Stimulated activated CD8-positive, alpha-beta memory T cell treated with anti-CD3 and anti-CD28 coated beads, Interleukin-15, amount 100 ng/mL, for 24 hours (primary cell): ENCODE measurements around the gene KRTCAP2.
A peak's percentile ranks its signal among the peaks of the same experiment; 100 is the strongest.

Source experiments
- DNase-seq: peaks from one replicate; pipeline ENCODE4 v3.0.0-alpha.2; 2020; ENCODE audit warnings: low read depth

KRTCAP2 gene

DNA sequence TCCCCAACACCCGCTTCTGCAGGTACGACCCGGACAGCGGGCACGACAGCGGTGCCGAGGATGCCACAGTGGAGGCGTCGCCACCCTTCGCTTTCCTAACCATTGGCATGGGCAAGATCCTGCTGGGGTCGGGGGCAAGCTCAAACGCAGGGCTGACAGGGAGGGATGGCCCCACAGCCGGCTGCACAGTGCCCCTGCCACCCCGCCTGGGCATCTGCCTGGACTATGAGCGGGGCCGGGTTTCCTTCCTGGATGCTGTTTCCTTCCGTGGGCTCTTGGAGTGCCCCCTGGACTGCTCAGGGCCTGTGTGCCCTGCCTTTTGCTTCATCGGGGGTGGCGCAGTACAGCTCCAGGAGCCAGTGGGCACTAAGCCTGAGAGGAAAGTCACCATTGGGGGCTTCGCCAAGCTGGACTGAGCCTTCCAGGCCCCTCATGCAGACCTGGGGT is 10.7 kb upstream of the KRTCAP2 start:
- DNase-seq = no peak

DNA sequence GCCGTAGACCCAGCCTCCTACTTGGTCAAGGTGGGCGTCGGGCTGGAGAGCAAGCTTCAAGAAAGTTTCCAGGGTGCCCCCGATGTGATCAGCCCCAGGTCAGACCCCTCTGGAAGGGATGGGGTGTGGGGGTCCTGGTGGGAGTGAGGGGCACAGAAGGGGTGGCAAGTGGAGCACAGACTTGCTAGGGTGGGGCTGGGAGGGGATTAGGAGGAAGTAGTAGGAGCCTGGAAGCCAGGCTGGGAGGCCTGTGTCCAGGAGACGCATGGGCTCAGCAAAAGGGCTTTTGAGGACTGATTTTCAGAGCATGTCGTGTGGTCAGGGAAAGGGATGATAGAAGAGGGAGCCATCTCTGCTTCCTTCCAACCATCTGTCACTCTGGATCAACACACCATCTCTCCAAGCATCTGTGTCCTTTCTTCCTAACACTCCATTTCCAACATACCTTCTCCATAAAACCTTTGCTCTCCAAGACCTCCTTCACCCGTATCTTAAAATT is 9.0 kb upstream of the KRTCAP2 start:
- no peak for DNase-seq

DNA sequence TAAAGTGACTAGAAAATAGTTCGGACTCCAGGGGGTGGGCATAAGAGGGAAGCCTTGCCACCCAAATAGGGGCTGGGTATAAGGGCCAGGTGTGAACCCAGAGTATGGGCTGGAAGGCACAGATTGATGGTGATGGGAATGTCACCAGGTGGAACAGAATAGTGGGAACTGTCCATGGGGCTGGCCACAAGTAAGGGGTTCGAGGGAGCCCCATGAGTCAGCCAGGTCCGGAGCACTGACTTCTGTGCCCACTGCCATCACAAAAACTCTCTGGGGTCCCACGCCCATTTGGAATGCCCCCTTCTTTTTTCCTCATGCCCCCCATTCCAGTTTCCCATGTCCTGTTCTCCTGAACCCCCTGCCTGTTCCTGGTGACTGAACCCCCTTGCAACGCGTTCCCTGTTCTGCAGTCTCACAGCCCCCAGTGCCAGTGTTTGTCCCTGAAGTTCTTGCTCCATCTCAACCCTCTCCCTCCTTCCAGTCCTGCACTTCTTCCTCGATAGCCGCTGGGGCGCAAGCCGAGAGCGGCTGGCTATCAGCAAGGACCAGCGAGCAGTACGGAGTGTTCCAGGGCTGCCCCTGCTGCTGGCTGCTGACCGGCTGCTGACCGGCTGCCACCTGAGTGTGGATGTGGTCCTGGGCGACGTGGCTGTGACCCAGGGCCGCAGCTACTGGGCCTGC is 8.4 kb upstream of the KRTCAP2 start:
- DNase-seq = no peak

DNA sequence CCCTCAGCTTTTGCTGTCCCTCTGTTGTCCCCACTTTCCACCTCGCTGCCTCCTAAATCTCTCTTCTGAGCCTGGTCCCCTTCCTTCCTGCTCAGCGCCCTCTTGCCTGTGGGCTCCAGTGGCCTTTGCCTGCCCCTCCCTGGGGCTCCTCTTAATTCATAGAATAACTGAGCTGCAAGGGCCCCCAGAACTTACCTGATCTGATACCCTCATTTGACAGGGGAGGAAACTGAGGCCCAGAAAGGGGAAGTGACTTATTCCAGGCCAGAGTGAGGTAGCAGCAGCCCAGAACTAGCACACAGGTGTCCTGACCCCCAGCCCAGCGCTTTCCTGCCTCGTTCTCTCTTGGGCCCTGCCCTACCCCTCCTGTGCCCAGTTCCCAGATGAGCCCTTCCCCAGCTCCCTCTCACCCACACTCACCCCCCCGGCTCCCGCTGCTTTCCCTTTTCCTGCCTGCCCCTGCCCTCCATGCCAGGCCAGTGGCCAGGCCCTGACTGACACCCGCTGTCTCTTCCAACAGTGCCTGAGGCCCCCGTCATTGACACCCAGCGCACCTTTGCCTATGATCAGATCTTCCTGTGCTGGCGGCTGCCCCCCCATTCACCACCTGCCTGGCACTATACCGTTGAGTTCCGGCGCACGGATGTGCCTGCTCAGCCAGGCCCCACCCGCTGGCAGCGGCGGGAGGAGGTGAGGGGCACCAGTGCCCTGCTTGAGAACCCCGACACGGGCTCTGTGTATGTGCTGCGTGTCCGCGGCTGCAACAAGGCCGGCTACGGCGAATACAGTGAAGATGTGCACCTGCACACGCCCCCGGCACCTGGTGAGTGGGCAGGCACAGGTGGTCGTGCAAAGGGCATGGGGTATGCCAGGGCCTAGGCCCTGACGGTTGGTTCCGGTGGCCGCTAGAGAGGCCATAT is 6.3 kb upstream of the KRTCAP2 start:
- no peak for DNase-seq

DNA sequence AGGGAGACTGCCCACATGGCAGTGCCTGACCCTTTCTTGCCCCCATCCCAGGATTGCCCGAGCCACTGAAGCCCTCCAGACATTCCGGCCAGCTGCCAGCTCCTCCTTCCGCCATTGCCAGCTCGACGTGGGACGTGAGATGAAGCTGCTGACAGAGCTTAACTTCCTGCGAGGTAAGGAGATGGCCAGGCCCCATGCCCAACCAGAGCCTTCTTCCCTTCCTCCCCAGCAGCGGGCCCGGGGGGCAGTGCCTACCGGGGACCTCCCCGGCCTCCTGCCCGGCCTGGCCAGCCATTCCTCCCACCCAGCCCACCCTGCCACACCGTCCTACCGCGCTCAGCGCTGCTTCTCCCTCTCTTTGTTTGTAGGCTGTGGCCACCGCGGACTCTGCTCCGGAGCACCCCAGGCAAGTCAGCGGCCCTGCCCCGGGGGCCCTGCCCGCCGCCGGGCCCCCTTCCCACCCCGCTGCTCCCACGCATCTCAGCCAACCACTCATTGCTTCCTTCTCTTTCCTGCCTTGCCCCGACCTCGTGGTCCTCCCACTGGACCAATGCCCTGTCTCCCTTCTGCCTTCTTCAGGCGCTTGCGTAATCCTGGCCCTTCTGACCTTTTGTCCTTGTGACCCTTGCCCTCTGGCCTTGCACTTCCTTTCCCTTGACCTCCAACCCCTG is 5.5 kb upstream of the KRTCAP2 start:
- DNase-seq = no peak

DNA sequence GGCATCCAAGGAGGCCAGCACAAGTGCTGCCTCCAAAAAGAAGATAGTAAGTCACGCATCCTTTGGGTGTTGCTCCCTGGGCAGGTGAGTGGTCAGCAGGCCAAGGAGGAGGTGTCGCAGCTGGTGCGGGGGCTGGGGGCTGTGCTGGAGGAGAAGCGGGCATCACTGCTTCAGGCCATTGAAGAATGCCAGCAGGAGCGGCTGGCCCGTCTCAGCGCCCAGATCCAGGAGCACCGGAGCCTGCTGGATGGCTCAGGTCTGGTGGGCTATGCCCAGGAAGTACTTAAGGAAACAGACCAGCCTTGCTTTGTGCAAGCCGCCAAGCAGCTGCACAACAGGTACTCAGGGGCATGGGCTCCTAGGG is 4.8 kb upstream of the KRTCAP2 start:
- DNase-seq = no peak

DNA sequence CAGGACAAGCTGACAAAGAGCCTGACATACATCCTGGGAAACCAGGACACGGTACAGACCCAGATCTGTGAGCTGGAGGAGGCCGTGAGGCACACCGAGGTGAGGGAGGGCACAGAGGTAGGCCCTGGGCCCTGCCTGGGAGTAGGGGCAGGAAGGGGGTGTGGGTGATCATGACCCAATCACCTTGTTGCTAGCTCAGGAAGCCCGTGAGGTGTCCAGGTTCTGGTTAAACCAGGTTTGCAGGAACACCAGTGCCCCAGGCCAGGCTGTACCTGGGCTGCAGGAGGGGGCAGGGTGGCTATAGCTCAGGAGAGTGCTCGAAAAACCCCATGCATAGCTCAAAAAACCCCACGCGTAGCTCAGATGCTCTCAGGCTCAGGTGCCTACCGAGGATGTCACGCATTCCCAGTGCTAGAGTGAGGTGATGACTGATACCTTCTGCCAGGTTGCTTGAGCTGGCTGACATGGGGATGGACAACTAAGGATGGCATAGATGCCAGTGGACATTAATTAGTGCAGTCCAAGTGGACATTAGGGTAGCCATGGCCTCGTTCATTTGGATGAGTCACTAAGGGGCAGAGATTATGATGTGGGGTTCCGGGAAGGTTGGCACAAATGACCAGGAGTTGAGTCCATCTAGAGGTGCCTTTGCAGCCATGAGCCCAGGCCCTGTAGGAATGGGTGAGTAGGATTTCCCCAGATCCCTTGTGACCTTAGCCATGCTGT is 4.3 kb upstream of the KRTCAP2 start:
- DNase-seq = no peak

DNA sequence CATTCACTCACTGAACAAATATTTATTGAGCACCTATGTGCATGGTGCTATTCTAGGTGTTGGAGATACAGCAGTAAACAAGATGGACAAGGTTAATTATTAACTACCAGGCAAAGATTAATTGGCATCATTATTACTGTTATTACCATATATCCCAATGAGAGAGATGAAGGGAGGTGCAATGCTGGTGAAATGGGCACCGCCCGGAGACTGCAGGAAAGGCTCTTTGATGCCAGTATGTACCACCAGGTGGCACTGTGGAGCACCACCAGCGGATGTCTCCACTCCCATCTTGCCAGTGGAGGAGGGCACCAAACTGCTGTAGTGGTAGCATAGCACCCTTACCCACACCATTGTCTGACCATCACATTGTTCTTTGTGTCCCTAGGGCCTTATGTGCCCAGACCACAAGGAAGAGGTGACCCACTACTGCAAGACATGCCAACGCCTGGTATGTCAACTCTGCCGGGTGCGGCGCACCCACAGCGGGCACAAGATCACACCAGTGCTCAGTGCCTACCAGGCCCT is 3.5 kb upstream of the KRTCAP2 start:
- DNase-seq = peak; percentile 73

DNA sequence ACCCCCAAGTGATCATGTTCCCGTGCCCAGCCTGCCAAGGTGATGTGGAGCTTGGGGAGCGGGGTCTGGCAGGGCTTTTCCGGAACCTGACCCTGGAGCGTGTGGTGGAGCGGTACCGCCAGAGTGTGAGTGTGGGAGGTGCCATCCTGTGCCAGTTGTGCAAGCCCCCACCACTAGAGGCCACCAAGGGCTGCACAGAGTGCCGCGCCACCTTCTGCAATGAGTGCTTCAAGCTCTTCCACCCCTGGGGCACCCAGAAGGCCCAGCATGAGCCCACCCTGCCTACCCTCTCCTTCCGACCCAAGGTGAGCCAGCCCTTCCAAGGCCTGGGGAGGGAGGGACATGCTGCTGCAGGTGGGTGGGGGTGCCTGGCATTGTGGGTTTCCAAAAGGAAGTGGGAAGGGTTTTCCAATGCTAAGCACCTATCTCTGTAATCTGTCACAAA is 2.8 kb upstream of the KRTCAP2 start:
- DNase-seq = no peak

DNA sequence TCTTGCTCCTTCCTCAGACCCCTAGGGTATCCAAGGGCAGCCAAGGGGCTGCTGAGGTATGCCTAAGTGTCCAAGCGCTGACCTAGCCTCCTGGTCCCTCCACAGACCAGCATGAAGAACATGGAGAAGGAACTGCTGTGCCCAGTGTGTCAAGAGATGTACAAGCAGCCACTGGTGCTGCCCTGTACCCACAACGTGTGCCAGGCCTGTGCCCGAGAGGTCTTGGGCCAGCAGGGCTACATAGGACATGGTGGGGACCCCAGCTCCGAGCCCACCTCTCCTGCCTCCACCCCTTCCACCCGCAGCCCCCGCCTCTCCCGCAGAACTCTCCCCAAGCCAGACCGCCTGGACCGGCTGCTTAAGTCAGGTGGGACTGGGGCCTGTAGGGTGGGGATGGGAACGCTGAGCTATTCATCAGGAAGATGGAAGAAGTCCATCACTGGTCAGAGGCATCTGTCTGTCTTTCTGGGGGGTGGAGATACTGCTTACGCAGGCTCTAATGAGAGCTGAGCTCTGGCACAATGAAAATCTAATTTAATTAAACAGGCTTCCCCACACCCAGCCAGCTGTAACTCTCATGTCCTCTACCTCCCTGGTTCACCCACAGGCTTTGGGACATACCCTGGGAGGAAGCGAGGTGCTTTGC is 2.3 kb upstream of the KRTCAP2 start:
- DNase-seq = no peak

DNA sequence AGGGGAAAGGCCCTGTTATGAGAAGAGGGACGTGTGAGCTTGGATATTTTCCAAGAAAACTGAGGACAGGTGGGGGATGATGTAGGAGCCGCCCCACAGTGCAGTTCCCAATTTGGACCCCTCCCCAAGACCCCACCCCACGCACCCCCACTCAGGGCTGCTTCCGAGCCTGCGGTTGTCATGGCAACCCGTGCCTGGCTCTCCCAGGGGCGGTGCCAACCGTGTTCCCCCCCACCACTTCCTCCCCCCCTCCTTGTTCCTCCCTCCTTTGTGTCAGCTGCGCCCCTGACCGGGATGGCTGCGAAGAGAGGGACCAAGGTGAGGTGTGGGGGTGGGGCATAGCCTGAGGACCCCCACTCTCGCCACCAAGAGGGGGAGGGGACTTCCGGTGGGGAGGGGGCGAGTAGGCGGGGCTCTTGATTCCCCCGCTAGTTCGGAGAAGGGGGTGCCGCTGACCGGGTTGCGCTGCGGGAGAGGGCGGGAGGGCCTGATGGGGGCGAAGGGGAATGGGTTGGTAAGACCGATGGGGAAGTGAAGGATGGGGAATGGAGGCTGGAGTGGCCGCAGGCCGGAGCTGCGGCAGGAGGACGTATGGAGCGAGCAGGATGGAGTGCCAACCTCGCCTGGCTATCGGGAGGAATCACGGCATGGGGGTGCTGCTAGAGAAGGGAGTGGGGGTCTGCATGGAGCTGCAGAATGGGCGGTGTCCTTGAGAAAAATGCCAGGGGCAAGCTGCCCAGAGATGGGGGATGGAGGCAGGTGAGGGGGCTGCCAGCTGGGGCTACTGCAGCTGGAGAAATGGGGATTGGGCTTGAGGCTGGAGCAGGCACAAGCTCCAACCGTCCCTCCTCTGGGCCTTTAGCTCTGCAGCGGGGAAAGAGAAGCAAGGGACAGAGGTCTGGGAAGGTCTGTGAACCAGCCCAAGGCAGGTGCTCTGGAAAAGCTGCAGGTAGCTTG is 1.5 kb upstream of the KRTCAP2 start:
- DNase-seq = no peak

DNA sequence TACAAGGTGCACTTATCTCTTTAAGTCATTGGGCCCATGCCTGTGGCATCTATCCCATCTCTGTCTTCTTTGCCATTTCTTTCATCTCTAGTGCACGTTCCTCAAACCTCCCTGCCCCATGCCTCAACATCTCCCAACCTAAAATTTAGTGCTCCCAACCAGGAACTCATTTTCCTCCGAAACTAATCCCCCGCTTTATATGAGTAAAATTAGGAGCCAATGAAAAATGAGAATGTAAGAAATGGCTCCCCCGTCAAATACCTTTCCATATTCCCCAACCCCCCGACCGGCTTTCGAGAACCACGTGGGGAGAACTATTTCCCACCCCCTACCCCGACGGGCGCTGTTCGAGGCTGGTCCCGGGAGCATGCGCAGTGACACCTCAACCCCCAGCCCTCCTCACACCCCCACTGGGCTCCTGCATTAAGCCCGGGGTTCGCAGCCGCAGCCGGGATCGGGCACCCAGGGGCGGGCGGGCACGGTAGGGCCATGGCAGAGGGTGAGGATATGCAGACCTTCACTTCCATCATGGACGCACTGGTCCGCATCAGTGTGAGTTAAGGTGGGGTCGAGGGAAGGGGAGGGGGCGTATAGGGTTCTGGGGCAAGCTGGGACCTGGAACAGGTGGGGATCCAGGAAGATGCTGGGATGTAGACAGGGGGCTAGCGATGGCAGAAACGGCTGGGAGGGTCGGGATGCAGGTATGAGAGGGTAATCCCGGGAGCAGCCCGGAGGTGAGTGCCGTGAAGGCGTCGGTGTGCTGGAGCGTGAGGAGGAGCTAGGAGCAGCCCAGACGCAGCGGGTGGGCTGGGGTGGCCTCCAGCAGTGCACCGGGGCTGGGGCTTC is 597 bp upstream of the KRTCAP2 start, which contains the start of gene TRIM46:
TSS of gene TRIM46 (plus strand) at position 372 of the 846 bp plus-strand sequence. CDS start at position 490, 118 bp downstream.
- DNase-seq = no peak

DNA sequence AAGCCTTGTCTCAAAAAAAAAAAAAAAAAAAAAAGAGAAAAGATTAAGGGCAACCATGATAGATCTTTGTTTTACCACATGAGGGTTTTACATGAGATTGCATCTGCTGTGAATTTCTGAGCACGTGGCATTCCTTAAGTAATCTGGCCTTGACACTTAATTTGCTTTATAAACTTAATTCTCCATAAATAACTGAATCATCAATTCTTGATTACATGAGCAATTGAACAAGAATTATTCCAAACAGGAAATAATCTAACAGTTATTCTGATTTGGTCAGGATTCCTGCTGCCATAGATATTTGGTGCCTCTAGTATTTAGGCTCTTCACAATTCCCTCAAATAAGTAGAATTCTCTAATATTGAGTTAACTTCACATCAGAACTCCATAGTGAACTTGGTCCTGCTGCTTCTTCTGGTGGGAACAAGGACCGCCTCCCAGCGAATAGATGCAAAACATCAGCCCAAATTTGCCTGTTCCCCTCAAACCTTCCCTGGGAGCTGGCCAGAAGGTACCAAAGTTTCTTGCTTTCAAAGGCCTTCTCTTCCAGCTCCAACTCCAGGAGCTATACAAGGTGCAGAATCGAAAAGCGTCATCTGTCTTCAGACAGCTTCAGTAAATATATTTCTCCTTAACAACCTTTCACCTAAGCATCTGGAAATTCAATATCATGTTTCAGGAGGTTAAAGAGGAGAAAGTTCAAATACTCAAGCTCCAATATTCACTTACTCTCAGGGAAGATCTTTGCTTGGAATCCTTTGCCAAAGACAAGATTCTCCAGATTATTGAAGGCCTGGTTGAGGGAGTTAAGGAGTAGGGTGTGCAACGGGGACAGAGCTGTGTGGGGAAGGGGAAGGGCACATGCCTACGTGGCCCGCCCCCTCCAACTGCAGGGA is 1.0 kb downstream of the KRTCAP2 start:
- DNase-seq = no peak

DNA sequence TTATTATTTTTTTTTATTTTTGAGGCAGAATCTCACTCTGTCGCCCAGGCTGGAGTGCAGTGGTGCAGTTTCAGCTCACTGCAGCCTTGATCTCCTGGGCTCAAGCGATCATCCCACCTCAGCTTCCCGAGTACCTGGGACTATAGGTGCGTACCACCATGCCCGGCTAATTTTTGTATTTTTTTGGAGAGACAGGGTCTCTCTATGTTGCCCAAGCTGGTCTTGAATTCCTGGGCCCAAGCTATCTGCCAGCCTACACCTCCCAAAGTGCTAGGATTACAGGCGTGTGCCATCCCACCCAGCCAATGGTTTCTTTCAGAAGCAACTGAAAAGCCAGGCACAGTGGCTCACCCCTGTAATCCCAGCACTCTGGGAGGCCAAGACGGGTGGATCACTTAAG is 2.3 kb downstream of the KRTCAP2 start:
- no peak for DNase-seq

DNA sequence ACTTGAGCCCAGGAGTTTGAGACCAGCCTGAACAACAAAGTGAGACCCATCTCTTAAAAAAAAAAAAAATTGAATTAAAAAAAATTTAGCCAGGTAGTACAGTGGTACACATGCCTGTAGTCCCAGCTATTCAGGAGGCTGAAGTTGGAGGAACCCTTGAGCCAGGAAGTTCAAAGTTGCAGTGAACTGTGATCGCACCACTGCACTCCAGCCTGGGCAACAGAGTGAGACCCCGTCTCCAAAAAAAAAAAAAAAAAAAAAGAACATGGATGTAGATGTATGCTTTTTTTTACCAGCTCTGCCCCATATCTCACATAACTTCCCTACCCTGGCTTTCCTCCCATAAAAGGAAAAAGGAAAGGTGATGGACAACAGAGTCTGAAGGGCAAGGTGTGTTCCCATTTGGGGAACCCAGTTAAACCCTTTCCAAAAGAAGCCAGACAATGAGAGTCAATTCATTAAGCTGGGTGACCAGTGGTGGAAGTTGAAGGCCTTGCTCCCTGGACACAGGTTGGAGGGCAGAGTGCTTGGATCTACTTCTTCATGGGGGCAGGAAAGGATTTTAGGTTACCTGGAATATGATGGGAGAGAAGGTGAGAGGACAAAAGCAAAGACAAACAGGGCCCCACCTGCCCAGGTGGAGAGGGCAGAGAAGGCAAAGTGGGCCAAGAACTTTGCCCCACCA is 2.9 kb downstream of the KRTCAP2 start:
- DNase-seq = no peak

DNA sequence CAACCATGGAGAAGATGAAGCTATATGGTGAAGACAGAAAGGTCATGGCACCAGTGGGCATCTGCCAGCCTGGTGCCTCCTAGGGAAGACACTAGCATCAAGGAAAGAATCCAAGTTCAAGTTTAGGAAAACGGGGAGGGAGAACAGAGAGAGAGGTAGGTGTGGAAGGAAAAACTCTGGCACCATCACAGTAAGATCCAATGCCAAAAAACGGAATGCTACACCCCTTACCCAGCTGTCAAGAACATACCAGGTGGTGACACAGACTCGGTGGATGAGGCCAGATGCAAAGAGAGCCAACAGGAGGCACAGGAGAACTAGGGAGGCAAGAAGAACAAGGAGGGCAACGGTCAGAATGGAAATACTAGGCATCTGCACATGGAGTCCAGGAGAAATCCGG is 3.6 kb downstream of the KRTCAP2 start:
- DNase-seq = no peak
